Subcutaneous adipose tissue (tissue), 4 donors: Measurements from ENCODE around the gene LCAT. TPM values are rescaled to one million over a fixed set of nuclear protein-coding genes. Genes with fewer than 3 reads are reported as not detected.

Experiments used
- total RNA-seq, 4 donors: library from RNA; depleted of rRNA; stranded (reverse); fragments of >200 nt; gene quantifications; one replicate each; pipeline ENCODE4 v1.1.0, GENCODE V29; 2016
- TF ChIP-seq, protein P1 (sequence below): fragments of 450-650 bp; IDR thresholded peaks from one replicate; pipeline ENCODE4 v1.5.1; 2016; ENCODE audit warnings: low read depth, mild to moderate bottlenecking, control low read depth, antibody characterized with exemption, moderate library complexity

Gene LCAT
- total RNA-seq, 4 donors from 2014 or later = 7.9 to 16.2 (median 10.5) TPM

DNA sequence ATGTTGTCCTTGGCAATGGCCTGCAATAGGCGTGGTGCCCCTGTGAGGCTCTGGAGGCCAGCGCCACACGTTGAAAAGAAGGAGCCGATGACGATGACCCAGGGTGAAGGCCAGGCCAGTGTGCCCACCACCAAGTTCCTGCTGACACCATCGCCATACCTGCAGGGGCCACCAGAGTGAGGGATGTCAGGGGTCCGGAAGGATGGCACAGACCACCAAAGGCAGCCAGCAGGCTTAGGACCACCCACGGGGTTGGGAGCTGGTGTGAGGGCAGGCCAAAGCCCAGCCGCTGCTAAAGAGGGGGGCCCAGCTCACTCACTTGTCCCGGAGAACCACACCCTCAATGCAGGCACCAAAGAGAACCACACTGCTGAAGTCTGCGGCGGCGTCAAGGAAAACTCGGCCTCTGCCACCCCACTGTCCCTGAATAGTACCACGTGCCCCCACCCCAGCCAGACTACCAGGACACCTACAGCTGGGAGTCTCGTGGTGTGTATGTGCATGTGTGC lies 6.5 kb upstream of the LCAT start:
- TF ChIP-seq, protein P1, sequence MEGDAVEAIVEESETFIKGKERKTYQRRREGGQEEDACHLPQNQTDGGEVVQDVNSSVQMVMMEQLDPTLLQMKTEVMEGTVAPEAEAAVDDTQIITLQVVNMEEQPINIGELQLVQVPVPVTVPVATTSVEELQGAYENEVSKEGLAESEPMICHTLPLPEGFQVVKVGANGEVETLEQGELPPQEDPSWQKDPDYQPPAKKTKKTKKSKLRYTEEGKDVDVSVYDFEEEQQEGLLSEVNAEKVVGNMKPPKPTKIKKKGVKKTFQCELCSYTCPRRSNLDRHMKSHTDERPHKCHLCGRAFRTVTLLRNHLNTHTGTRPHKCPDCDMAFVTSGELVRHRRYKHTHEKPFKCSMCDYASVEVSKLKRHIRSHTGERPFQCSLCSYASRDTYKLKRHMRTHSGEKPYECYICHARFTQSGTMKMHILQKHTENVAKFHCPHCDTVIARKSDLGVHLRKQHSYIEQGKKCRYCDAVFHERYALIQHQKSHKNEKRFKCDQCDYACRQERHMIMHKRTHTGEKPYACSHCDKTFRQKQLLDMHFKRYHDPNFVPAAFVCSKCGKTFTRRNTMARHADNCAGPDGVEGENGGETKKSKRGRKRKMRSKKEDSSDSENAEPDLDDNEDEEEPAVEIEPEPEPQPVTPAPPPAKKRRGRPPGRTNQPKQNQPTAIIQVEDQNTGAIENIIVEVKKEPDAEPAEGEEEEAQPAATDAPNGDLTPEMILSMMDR = no peak

DNA sequence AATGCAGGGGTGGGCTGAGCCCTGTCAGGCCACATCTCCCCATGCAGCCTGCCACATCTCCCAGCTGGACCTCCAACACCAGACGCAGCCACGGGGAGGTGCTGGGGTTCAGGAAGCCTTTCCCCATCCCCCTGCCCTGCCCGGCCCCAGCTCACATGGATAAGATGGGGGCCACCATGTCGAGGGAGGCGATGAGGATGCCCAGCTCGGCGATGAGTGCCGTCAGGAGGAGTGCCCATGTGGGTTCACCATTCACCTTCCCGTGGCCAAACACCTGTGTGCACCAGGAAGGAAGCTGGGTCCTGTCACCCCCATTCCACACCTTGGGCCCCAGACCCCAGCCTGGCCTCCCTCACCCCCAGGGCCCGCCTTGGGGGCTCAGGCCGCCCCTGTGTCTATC lies 5.7 kb upstream of the LCAT start:
- TF ChIP-seq, protein P1 = no peak

DNA sequence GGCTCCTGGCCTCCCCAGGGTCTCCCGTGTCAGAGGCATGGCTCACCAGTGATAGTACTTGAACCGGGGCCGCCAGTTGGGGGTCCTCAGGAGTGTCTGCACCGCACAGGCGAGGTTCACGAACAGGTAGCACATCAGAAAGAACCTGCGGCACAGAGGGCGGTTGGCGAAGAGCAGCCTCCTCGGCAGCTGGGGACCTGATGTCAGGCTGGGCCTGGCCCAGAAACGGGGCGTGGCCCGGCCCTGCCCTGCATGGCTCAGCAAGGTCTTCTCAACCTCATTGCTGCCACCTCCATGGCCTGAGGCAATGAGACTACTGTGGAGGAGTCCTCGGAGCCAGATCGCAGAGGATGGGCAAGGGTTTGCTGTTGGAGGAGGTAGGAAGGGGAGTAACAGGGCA lies 4.1 kb upstream of the LCAT start:
- TF ChIP-seq, protein P1 = no peak

DNA sequence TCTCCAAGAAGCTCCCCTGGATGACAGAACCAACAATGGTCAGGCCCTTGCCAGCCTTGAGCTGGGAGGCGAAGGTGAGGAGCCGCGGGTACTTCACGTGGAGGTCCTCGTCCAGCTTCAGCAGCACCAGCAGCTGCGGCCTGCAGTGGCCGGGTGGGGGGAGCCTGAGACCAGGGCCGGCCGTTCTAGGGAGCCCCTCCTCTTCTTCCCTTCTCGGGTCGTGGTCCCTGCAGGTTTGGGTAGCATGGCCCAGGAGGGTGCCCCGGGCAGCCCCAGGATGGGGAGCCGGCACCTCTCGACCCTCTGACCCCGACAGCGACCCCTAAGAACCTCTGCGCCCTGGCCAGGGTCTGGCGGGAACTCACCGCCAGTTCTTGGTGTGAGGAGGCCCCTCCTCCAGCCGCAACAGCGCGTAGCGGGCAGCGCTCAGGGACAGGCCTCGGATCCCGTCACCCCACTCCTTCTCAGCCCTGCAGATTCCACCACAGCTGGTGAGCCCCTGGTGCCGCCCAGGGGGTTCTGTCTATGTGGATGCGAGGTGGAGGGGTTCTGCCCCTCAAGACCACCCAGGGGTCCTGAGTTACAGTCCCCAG lies 3.1 kb upstream of the LCAT start:
- TF ChIP-seq, protein P1 = no peak

DNA sequence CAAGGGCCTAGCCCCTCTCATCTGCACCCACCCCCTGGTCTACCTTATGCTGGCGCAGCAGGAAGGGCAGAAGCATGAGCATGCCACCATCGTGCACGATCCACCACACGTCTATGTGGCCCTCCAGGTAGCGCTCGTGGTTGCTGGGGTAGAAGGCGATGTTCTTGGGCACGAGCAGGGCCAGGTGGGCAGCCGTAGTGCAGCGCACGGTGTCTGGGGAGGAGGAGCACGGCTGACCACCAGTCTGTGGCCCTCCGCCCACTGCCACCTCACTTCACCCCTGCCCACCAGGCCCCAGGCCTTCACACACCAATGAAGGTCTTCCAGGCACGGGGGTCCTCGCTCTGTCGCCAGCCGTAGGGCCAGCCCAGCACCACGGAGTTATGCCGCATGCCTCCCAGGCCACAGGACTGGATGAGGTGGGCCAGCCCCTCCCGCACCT lies 2.2 kb upstream of the LCAT start:
- TF ChIP-seq, protein P1 = no peak

DNA sequence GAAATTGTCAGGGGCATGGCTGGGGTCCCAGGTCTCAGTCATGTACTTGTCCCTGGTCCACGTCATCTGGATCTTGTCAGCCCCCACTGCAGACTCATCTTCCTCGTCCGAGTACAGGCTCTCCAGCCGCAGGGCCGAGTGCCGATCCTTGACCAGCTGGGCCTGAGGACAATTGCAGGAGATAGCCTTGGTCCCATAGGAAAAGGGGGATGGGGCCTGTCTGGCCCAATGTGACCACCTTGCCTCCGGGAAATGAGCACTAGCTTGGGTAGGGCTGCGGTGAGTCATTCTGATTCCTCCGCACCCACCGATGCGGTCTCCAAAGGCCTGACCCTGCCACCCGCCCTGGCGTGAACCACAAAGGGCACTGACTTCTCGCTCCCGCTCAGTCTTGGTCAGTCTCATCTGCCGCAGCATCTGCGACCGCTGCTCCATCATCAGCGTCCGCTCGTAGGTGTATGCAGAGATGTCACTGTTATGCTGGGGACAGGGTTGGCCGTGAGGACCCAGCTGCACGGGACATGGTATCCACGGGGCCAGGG lies 1.5 kb upstream of the LCAT start:
- TF ChIP-seq, protein P1 = no peak

DNA sequence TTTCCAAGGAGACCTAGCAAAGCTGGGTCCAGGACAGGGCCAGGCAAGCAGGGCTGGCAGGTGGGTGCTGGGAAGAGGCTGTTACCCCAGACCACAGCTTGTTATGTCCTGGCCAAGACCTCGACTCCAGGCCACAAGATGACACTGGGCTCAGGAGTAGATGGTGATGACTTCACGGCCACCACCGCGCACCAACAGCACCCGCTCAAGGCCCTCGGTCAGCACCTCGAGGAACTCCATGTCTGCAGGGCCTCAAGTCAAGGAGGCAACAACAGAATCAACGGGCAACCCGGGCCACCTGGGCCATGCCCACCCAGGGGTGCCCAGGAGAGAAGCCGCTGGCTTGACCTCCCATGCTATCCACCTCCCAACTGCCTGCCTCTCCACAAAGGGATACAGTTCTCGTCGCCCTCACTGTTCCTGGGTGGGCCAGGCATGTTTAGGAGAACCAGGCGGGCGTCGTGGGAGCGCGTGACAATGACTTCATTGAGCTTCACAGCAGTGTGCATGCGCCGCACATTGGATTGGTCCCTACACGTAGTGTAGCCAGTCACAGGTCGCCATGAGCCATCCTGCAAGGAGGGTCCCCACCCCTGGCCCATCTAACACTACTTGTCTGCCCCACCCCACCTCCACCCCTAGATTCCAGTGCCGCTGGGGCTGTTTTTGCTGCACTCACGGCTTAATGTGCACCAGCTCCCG lies 921 bp upstream of the LCAT start:
- TF ChIP-seq, protein P1 = no peak
